Hepatocyte (in vitro differentiated cells): ENCODE results near the gene CYP27A1.

Experiments
- CTCF ChIP-seq: fragments of 200-600 bp; sonication (generic); IDR thresholded peaks from 2 replicates; pipeline ENCODE4 v1.5.1; 2016; ENCODE audit warnings: antibody characterized with exemption, mild to moderate bottlenecking; ENCODE audit not compliant: poor library complexity
- EZH2 ChIP-seq: fragments of 200-600 bp; sonication (generic); IDR thresholded peaks from 2 replicates; pipeline ENCODE4 v1.6.1; 2016; ENCODE audit warnings: antibody characterized with exemption, mild to moderate bottlenecking, borderline replicate concordance

- TF ChIP-seq CTCF (no peak), EZH2 (no peak)
Measured at GRCh38 chr2:218849721-218850120, 67.8 kb downstream of the CYP27A1 start.
